ENCODE results near the gene DARS1.

DARS1 gene

GRCh38 chr2:136020831-136021230 is 35.4 kb upstream of the DARS1 start:
- no peak overlapping the region for H2AFZ ChIP-seq (ENCODE audit: low read length)
- no peak overlapping the region for H2BK12ac ChIP-seq (ENCODE audit: low read length)
- H3K27me3 ChIP-seq (ENCODE audit: control insufficient read depth in 3 of 3, insufficient read depth in 3 of 3, low read depth in 1 of 3, low read length in 3 of 3), result no peaks in the 10 kb centered on the region
- H3K9ac ChIP-seq (ENCODE audit: low read depth, low read length, poor library complexity), result no peak overlapping the region
- no peaks in the 10 kb centered on the region for H3K9me3 ChIP-seq (replicated peaks in 1 of 2; ENCODE audit: control insufficient read depth in 2 of 2, insufficient read depth in 1 of 2, low read depth in 1 of 2, low read length in 2 of 2)
- no peaks in the 10 kb centered on the region for H3K79me1 ChIP-seq (ENCODE audit: low read depth, low read length)
- no peak overlapping the region for H3K23ac ChIP-seq (ENCODE audit: low read depth, low read length, poor library complexity)
- H3K4me3 ChIP-seq (ENCODE audit: low read length in 2 of 2), result no peak overlapping the region
- H2AK5ac ChIP-seq (ENCODE audit: low read depth, low read length), result no peak overlapping the region
- no peak overlapping the region for H3K14ac ChIP-seq (ENCODE audit: low read length)
- no peak overlapping the region for H3K4me2 ChIP-seq (ENCODE audit: insufficient read depth, low read length, poor library complexity, severe bottlenecking)
- no CpG with 5 or more reads among the region's 2 CpGs for WGBS, 2 donors (ENCODE audit: extremely low coverage in 2 of 2, insufficient read length in 2 of 2, insufficient replicate concordance in 1 of 2)
- H3K4me1 ChIP-seq (ENCODE audit: control insufficient read depth in 2 of 2, insufficient read depth in 1 of 2, low read depth in 1 of 2, low read length in 2 of 2), result peaks cover 23 to 44% of the 10 kb centered on the region in 2 donors
- DNase-seq (ENCODE audit: low spot score), result peak; percentile 67
- H2BK120ac ChIP-seq (ENCODE audit: low read depth, low read length), result no peak overlapping the region
- H2BK5ac ChIP-seq (ENCODE audit: low read length), result no peak overlapping the region
- no peak overlapping the region for H3K18ac ChIP-seq (ENCODE audit: low read length)
- no peak overlapping the region for H4K91ac ChIP-seq (ENCODE audit: low read depth, low read length, poor library complexity)
- H3K27ac ChIP-seq (replicated peaks; ENCODE audit: low read length), result no peak overlapping the region
- H3K4ac ChIP-seq (ENCODE audit: low read length), result no peak overlapping the region
- H3K36me3 ChIP-seq (replicated peaks in 1 of 2; ENCODE audit: control insufficient read depth in 2 of 2, insufficient read depth in 2 of 2, low read length in 2 of 2), result no peaks in the 10 kb centered on the region
- no peak overlapping the region for H4K8ac ChIP-seq (ENCODE audit: low read depth, low read length)
- no peak overlapping the region for H2BK15ac ChIP-seq (ENCODE audit: low read length)

- no peak overlapping the region for H4K8ac ChIP-seq (ENCODE audit: low read depth, low read length)
Measured at GRCh38 chr2:136019825-136020224, 34.4 kb upstream of the DARS1 start.

GRCh38 chr2:136019306-136019705 is 33.9 kb upstream of the DARS1 start:
- H3K79me1 ChIP-seq (ENCODE audit: low read depth, low read length), result no peaks in the 10 kb centered on the region
- H2BK5ac ChIP-seq (ENCODE audit: low read length), result no peak overlapping the region
- no peak for DNase-seq (ENCODE audit: low spot score)
- H2BK120ac ChIP-seq (ENCODE audit: low read depth, low read length), result no peak overlapping the region
- no peak overlapping the region for H3K4me2 ChIP-seq (ENCODE audit: insufficient read depth, low read length, poor library complexity, severe bottlenecking)
- H3K18ac ChIP-seq (ENCODE audit: low read length), result no peak overlapping the region
- H3K14ac ChIP-seq (ENCODE audit: low read length), result no peak overlapping the region
- H4K91ac ChIP-seq (ENCODE audit: low read depth, low read length, poor library complexity), result no peak overlapping the region
- no peak overlapping the region for H2AFZ ChIP-seq (ENCODE audit: low read length)
- no CpG with 5 or more reads among the region's 5 CpGs for whole genome bisulfite sequencing, 2 donors (ENCODE audit: extremely low coverage in 2 of 2, insufficient read length in 2 of 2, insufficient replicate concordance in 1 of 2)
- H3K9ac ChIP-seq (ENCODE audit: low read depth, low read length, poor library complexity), result no peak overlapping the region
- H3K4ac ChIP-seq (ENCODE audit: low read length), result no peak overlapping the region
- H3K27me3 ChIP-seq (ENCODE audit: control insufficient read depth in 3 of 3, insufficient read depth in 3 of 3, low read depth in 1 of 3, low read length in 3 of 3), result no peaks in the 10 kb centered on the region
- no peak overlapping the region for H3K23ac ChIP-seq (ENCODE audit: low read depth, low read length, poor library complexity)
- H2BK15ac ChIP-seq (ENCODE audit: low read length), result no peak overlapping the region
- H4K8ac ChIP-seq (ENCODE audit: low read depth, low read length), result no peak overlapping the region
- H2BK12ac ChIP-seq (ENCODE audit: low read length), result no peak overlapping the region
- no peak overlapping the region for H2AK5ac ChIP-seq (ENCODE audit: low read depth, low read length)
- H3K27ac ChIP-seq (replicated peaks; ENCODE audit: low read length), result no peak overlapping the region
- H3K36me3 ChIP-seq (replicated peaks in 1 of 2; ENCODE audit: control insufficient read depth in 2 of 2, insufficient read depth in 2 of 2, low read length in 2 of 2), result no peaks in the 10 kb centered on the region
- H3K4me3 ChIP-seq (ENCODE audit: low read length in 2 of 2), result no peak overlapping the region
- H3K9me3 ChIP-seq (replicated peaks in 1 of 2; ENCODE audit: control insufficient read depth in 2 of 2, insufficient read depth in 1 of 2, low read depth in 1 of 2, low read length in 2 of 2), result no peaks in the 10 kb centered on the region
- peaks cover 23 to 41% of the 10 kb centered on the region in 2 donors for H3K4me1 ChIP-seq (ENCODE audit: control insufficient read depth in 2 of 2, insufficient read depth in 1 of 2, low read depth in 1 of 2, low read length in 2 of 2)

More at GRCh38 chr2:136019825-136020224, 34.4 kb upstream of the DARS1 start:
- Histone ChIP-seq H3K36me3 (replicated peaks in 1 of 2; ENCODE audit: control insufficient read depth in 2 of 2, insufficient read depth in 2 of 2, low read length in 2 of 2) (no peaks in the 10 kb centered on the region), H2BK120ac (ENCODE audit: low read depth, low read length) (no peak overlapping the region), H3K14ac (ENCODE audit: low read length) (no peak overlapping the region), H2BK15ac (ENCODE audit: low read length) (no peak overlapping the region), H3K9ac (ENCODE audit: low read depth, low read length, poor library complexity) (no peak overlapping the region), H3K27me3 (ENCODE audit: control insufficient read depth in 3 of 3, insufficient read depth in 3 of 3, low read depth in 1 of 3, low read length in 3 of 3) (no peaks in the 10 kb centered on the region), H2BK5ac (ENCODE audit: low read length) (no peak overlapping the region), H3K4me1 (ENCODE audit: control insufficient read depth in 2 of 2, insufficient read depth in 1 of 2, low read depth in 1 of 2, low read length in 2 of 2) (peaks cover 21 to 41% of the 10 kb centered on the region in 2 donors), H2BK12ac (ENCODE audit: low read length) (no peak overlapping the region), H3K4me2 (ENCODE audit: insufficient read depth, low read length, poor library complexity, severe bottlenecking) (no peak overlapping the region), H3K9me3 (replicated peaks in 1 of 2; ENCODE audit: control insufficient read depth in 2 of 2, insufficient read depth in 1 of 2, low read depth in 1 of 2, low read length in 2 of 2) (no peaks in the 10 kb centered on the region), H3K4me3 (ENCODE audit: low read length in 2 of 2) (no peak overlapping the region), H3K23ac (ENCODE audit: low read depth, low read length, poor library complexity) (no peak overlapping the region), H3K79me1 (ENCODE audit: low read depth, low read length) (no peaks in the 10 kb centered on the region), H2AFZ (ENCODE audit: low read length) (peak overlapping the region; percentile 1), H2AK5ac (ENCODE audit: low read depth, low read length) (no peak overlapping the region), H3K27ac (replicated peaks; ENCODE audit: low read length) (no peak overlapping the region), H4K91ac (ENCODE audit: low read depth, low read length, poor library complexity) (no peak overlapping the region), H3K4ac (ENCODE audit: low read length) (no peak overlapping the region), H3K18ac (ENCODE audit: low read length) (peak overlapping the region; percentile 52)
- no CpG with 5 or more reads among the region's 8 CpGs for WGBS, 2 donors (ENCODE audit: extremely low coverage in 2 of 2, insufficient read length in 2 of 2, insufficient replicate concordance in 1 of 2)
- DNase-seq (ENCODE audit: low spot score), result no peak

GRCh38 chr2:136017786-136018185 is 32.4 kb upstream of the DARS1 start:
- H3K4me2 ChIP-seq (ENCODE audit: insufficient read depth, low read length, poor library complexity, severe bottlenecking), result no peak overlapping the region
- H3K18ac ChIP-seq (ENCODE audit: low read length), result no peak overlapping the region
- no peak overlapping the region for H3K27ac ChIP-seq (replicated peaks; ENCODE audit: low read length)
- H3K79me1 ChIP-seq (ENCODE audit: low read depth, low read length), result no peaks in the 10 kb centered on the region
- H2BK15ac ChIP-seq (ENCODE audit: low read length), result no peak overlapping the region
- no peak for DNase-seq (ENCODE audit: low spot score)
- H3K9ac ChIP-seq (ENCODE audit: low read depth, low read length, poor library complexity), result no peak overlapping the region
- H2BK120ac ChIP-seq (ENCODE audit: low read depth, low read length), result no peak overlapping the region
- no peaks in the 10 kb centered on the region for H3K27me3 ChIP-seq (ENCODE audit: control insufficient read depth in 3 of 3, insufficient read depth in 3 of 3, low read depth in 1 of 3, low read length in 3 of 3)
- H3K4ac ChIP-seq (ENCODE audit: low read length), result no peak overlapping the region
- WGBS, 2 donors (ENCODE audit: extremely low coverage in 2 of 2, insufficient read length in 2 of 2, insufficient replicate concordance in 1 of 2), result no CpG with 5 or more reads among the region's 7 CpGs
- H4K91ac ChIP-seq (ENCODE audit: low read depth, low read length, poor library complexity), result no peak overlapping the region
- H3K14ac ChIP-seq (ENCODE audit: low read length), result no peak overlapping the region
- H4K8ac ChIP-seq (ENCODE audit: low read depth, low read length), result no peak overlapping the region
- H3K23ac ChIP-seq (ENCODE audit: low read depth, low read length, poor library complexity), result no peak overlapping the region
- H2AFZ ChIP-seq (ENCODE audit: low read length), result no peak overlapping the region
- H3K4me3 ChIP-seq (ENCODE audit: low read length in 2 of 2), result no peak overlapping the region
- no peak overlapping the region for H2BK5ac ChIP-seq (ENCODE audit: low read length)
- peaks cover 24 to 38% of the 10 kb centered on the region in 2 donors for H3K4me1 ChIP-seq (ENCODE audit: control insufficient read depth in 2 of 2, insufficient read depth in 1 of 2, low read depth in 1 of 2, low read length in 2 of 2)
- no peaks in the 10 kb centered on the region for H3K9me3 ChIP-seq (replicated peaks in 1 of 2; ENCODE audit: control insufficient read depth in 2 of 2, insufficient read depth in 1 of 2, low read depth in 1 of 2, low read length in 2 of 2)
- no peak overlapping the region for H2BK12ac ChIP-seq (ENCODE audit: low read length)
- H2AK5ac ChIP-seq (ENCODE audit: low read depth, low read length), result no peak overlapping the region
- no peaks in the 10 kb centered on the region for H3K36me3 ChIP-seq (replicated peaks in 1 of 2; ENCODE audit: control insufficient read depth in 2 of 2, insufficient read depth in 2 of 2, low read length in 2 of 2)

Measured in neuronal stem cell (in vitro differentiated cells).